Measurements from ENCODE around the gene TECRL. TPM values are rescaled to one million over a fixed set of nuclear protein-coding genes. Genes with fewer than 3 reads are reported as not detected.

Gene TECRL
- total and polyA plus RNA-seq, 10 of the 15 experiments (the other 5 are each of a cell fraction or from before 2014, with no cell fraction given): 0.10 TPM; not detected in 9

GRCh38 chr4:64432674-64433073, 23.4 kb upstream of the TECRL start:
- ChIA-PET POLR2A (no interaction called here), CTCF (no interaction called here), SMC1A (ENCODE audit: uncharacterized antibody, unreplicated experiment) (no interaction called here), RAD21 (ENCODE audit: unreplicated experiment) (no interaction called here)
- no peak for TF ChIP-seq TAF1 (IDR thresholded peaks at IDR 0.05; ENCODE audit: borderline replicate concordance, low read depth, low read length)
- TF ChIP-seq BHLHE40 (IDR thresholded peaks at IDR 0.05; ENCODE audit: borderline replicate concordance in 1 of 2, low read depth in 2 of 2, low read length in 1 of 2): no peak
- no peak for TF ChIP-seq DPF2 (IDR thresholded peaks at IDR 0.05)
- no peak overlapping the region for H3K9ac ChIP-seq (ENCODE audit: control insufficient read depth, insufficient read depth, low read length)
- H4K20me1 ChIP-seq (ENCODE audit: control insufficient read depth, insufficient read depth): no peaks in the 10 kb centered on the region
- no peaks in the 10 kb centered on the region for H3K9me3 ChIP-seq (replicated peaks; ENCODE audit: control insufficient read depth, insufficient read depth, low read length)
- no peaks in the 10 kb centered on the region for H3K79me2 ChIP-seq (ENCODE audit: control insufficient read depth, insufficient read depth, low read length)
- WGBS (ENCODE audit: insufficient coverage, insufficient replicate concordance, low lambda C conversion rate, missing lambda C conversion rate): 32% methylated on average over 10 of the region's 10 CpGs
- no TSS peak for BruUV-seq (replicated peaks)
- no peaks in the 10 kb centered on the region for H3K36me3 ChIP-seq (ENCODE audit: control insufficient read depth in 2 of 2, insufficient read depth in 2 of 2, low read length in 1 of 2)
- H3K4me1 ChIP-seq (ENCODE audit: control insufficient read depth, insufficient read depth, low read length): no peaks in the 10 kb centered on the region
- H3K27me3 ChIP-seq (replicated peaks in 1 of 2; ENCODE audit: control insufficient read depth in 2 of 2, insufficient read depth in 2 of 2, low read length in 1 of 2): no peaks in the 10 kb centered on the region
- FAIRE-seq: no peak
- H2AFZ ChIP-seq (ENCODE audit: control insufficient read depth, low read depth, low read length): no peak overlapping the region
- in situ Hi-C loops (cut with MboI): no loop called here
- no peak for ATAC-seq
- H3K4me2 ChIP-seq (ENCODE audit: control insufficient read depth, insufficient read depth): no peak overlapping the region
- no peak for DNase-seq (ENCODE audit: low read depth, low spot score)
- H3K4me3 ChIP-seq: no peak overlapping the region
- intact Hi-C loops (cut with micrococcal nuclease; ENCODE audit: unreplicated experiment): no loop called here
- no peak overlapping the region for H3K27ac ChIP-seq (ENCODE audit: control insufficient read depth, insufficient read depth)

GRCh38 chr4:64430933-64431332, 21.7 kb upstream of the TECRL start:
- ChIA-PET POLR2A (no interaction called here), RAD21 (ENCODE audit: unreplicated experiment) (no interaction called here), SMC1A (ENCODE audit: uncharacterized antibody, unreplicated experiment) (no interaction called here), CTCF (no interaction called here)
- no peaks in the 10 kb centered on the region for H4K20me1 ChIP-seq (ENCODE audit: control insufficient read depth, insufficient read depth)
- DNase-seq (ENCODE audit: low read depth, low spot score): no peak
- ATAC-seq: no peak
- in situ Hi-C loops (cut with MboI): no loop called here
- no peak overlapping the region for H3K9ac ChIP-seq (ENCODE audit: control insufficient read depth, insufficient read depth, low read length)
- H2AFZ ChIP-seq (ENCODE audit: control insufficient read depth, low read depth, low read length): no peak overlapping the region
- H3K27me3 ChIP-seq (replicated peaks in 1 of 2; ENCODE audit: control insufficient read depth in 2 of 2, insufficient read depth in 2 of 2, low read length in 1 of 2): no peaks in the 10 kb centered on the region
- H3K79me2 ChIP-seq (ENCODE audit: control insufficient read depth, insufficient read depth, low read length): no peaks in the 10 kb centered on the region
- no peak overlapping the region for H3K4me2 ChIP-seq (ENCODE audit: control insufficient read depth, insufficient read depth)
- H3K36me3 ChIP-seq (ENCODE audit: control insufficient read depth in 2 of 2, insufficient read depth in 2 of 2, low read length in 1 of 2): no peaks in the 10 kb centered on the region
- no peak for TF ChIP-seq TBL1XR1 (IDR thresholded peaks at IDR 0.05; ENCODE audit: low read depth, low read length)
- no peak for TF ChIP-seq MTA2 (IDR thresholded peaks at IDR 0.05; ENCODE audit: low read depth)
- no peak for TF ChIP-seq MAX (IDR thresholded peaks at IDR 0.05; ENCODE audit: low read depth, low read length)
- no peak for TF ChIP-seq USF2 (IDR thresholded peaks at IDR 0.05; ENCODE audit: borderline replicate concordance, low read depth, low read length)
- TF ChIP-seq POU2F2 (IDR thresholded peaks at IDR 0.05; ENCODE audit: borderline replicate concordance, low read depth, low read length): no peak
- TF ChIP-seq ATF7 (IDR thresholded peaks at IDR 0.05; ENCODE audit: low read depth): no peak
- no peak for TF ChIP-seq CTCF (IDR thresholded peaks at IDR 0.05 in 2 of 3, conservative IDR thresholded peaks at IDR 0.05 in 1 of 3; ENCODE audit: control insufficient read depth in 2 of 3, extremely low read depth in 1 of 3, insufficient read depth in 1 of 3, low read depth in 3 of 3, low read length in 3 of 3)
- no peak for TF ChIP-seq SRF (IDR thresholded peaks at IDR 0.05; ENCODE audit: low read depth in 2 of 2, low read length in 2 of 2)
- TF ChIP-seq YY1 (IDR thresholded peaks at IDR 0.05; ENCODE audit: low read depth, low read length): no peak
- no peak for TF ChIP-seq TARDBP (IDR thresholded peaks at IDR 0.05; ENCODE audit: borderline replicate concordance)
- H3K9me3 ChIP-seq (replicated peaks; ENCODE audit: control insufficient read depth, insufficient read depth, low read length): no peaks in the 10 kb centered on the region
- no TSS peak for BruUV-seq (replicated peaks)
- no peak overlapping the region for H3K27ac ChIP-seq (ENCODE audit: control insufficient read depth, insufficient read depth)
- intact Hi-C loops (cut with micrococcal nuclease; ENCODE audit: unreplicated experiment): no loop called here
- FAIRE-seq: no peak
- no peak overlapping the region for H3K4me3 ChIP-seq
- WGBS (ENCODE audit: insufficient coverage, insufficient replicate concordance, low lambda C conversion rate, missing lambda C conversion rate): 5% methylated on average over 6 of the region's 6 CpGs
- no peaks in the 10 kb centered on the region for H3K4me1 ChIP-seq (ENCODE audit: control insufficient read depth, insufficient read depth, low read length)
